NCI-H748 treated with DMSO at 0.1 percent for 48 hours (cell line): ENCODE data around the gene COL15A1.
A peak's percentile ranks its signal among the peaks of the same experiment; 100 is the strongest.
"Not testable (repeated sequence)": the region's sequence is repeated elsewhere in the genome, so short reads cannot be mapped to it uniquely, and the experiment has no call there.

Experiments
- DNase-seq: peaks from one replicate; lab custom pipeline; 2025; lab: John Stamatoyannopoulos, UW

Gene COL15A1

DNA sequence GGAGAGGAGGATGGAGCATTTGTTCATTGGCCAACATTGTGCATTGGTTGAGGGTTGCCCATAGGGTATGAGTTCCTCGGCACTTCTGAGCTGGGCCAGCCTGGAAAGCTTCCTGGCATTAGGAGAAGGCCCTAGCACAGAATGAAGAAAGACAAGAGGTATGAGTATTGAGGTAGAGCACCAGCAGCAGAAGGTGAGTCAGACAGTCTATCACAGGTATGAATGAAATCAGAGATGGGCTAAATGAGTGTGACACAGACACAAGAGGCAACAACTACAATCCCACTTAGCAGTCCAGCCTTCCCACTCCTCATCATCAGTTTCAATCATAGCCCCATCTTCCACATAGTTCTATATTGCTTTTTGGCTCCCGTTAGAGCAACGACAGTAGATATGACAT is 135.8 kb downstream of the COL15A1 start:
- no peak for DNase-seq

GRCh38 chr9:99083051-99083450 is 139.3 kb downstream of the COL15A1 start:
- no peak for DNase-seq

DNA sequence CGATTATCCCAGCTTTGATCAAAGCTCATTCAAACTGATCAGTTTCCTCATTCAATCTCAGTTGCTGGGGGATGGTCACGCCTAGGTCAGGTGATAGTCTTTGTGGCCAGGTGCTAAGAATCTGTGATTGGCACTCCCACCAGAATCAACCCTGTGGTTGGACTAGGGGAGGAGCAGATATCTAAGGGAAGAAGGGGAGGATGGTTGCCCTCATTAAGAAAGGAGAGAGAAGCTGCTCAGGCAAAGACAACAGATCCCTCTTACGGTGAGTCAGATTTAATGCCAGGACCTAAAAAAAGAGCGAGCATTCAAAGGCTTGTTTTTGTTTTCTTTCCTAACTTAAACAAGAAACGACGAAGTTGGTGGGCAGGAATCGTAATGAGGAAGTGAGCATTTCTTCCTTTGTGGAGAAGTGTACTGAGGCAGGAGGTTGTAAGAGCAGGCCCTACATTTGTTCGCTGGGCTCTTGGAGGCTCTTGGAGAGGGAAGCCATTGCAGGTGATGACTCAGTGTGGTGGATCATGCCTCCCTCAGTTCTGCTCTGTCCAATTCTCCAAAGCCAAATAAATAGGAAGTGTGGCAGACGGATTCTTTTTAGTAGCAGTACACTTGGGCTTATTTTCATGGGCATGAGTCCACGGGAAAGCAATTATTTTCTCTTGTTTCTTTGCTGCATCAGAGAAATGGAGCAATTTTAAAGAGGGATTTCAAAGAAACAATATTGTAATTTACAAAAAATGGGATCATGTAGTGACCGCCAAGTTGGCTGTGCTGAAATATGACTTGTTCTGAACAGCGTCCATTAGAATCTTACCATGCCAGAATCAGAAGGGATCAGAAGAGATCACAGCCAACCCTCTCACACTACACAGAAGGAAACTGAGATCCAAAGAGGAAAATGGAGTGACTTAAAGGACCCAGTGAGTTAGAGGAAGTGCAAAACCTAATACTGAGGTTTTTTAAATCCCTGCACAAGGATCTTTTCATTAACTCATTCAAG is 142.5 kb downstream of the COL15A1 start:
- DNase-seq = no peak

DNA sequence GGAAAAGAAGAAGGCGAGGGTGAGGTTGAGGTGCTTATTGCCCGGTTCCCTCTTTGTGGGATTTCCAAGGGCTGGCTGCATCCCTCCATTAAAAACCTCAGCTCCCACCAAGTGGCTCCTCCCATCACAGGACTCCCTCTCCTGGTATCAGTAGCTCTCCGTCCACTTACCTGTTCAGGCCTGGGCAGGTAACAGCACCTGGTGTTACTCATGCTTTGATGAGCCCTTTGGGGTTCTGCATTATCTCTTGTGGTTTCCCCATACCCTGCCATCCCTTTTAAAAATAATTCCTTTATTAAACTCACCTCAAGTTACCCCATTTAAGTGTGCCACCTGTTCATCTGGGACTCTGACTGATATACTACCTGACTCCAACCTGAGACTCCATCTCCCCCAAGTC is 143.8 kb downstream of the COL15A1 start:
- no peak for DNase-seq

DNA sequence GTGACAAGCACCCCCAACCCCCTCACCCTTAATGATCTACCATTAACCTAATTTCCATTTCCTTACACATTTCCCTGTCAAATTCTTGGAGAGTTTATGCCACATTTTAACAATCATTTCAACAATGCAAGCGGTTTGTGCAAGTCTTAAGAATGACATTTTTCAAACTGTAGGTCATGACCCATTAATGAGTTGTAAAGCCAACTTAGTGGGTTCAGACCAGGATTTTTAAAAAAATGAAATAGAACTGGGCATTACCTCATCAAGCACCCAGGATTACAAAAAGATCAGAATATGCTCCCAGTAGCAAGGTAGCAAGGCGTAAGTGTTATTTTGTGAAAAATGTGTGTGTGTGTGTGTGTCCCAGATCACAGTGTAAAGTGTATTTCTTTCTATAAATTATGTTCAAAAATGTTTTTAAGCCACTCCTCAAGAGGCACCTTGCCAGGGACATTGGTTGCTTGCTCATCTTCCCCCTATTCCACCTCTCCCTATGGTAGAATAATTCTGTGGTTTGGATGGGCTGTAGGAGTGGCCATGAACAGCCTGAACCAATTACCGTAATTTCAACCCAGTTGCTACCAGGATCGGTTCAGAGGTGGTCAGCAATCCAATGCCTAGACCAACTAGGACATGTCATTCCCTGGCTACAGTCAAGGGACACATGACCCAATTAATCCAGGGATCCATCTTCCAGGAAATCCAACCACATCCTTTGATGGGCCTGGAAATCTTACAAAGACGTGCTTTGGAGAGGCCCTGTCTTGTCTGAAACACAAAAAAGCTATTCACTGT is 146.8 kb downstream of the COL15A1 start:
- DNase-seq = no peak

- no peak for DNase-seq
These were observed 149.2 kb downstream of the COL15A1 start for GRCh38 chr9:99092643-99093491.

DNA sequence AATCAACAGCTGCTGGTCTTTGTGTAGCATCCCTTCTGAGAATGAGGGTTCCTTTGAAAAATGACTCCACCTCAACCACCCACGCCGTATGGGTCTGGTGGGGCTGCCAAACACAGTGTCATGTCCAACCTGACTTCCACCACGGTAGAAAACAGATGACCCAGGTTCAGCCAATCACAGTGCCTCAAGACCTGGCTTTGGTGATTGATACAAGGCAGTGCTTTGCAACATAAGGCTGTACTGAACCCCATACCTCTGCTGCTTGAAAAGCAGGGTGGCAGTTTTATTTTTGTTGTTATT is 149.7 kb downstream of the COL15A1 start:
- no peak for DNase-seq

DNA sequence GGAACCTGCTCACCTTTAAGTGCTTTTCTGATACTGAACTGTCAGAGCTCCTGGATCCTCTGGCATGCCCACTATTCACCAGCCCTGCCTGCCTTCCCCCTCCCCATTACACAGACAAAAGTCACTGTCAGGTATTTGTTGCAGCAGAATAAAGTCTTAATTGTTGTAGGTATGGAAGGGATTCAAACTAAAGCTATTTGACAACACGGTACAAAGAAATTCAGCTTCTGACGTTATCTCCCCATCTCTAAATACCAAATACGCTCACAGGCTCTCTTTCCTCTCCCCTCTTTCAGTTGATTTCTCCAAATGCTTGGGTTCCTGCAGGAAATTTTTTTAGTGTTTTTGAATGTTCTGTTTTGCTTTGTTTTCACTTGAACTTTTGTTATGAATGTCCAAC is 151.9 kb downstream of the COL15A1 start:
- no peak for DNase-seq

GRCh38 chr9:99096409-99096808 is 152.7 kb downstream of the COL15A1 start:
- no peak for DNase-seq

- DNase-seq = not testable (repeated sequence)
These were observed 156.3 kb downstream of the COL15A1 start for GRCh38 chr9:99099806-99100585.

DNA sequence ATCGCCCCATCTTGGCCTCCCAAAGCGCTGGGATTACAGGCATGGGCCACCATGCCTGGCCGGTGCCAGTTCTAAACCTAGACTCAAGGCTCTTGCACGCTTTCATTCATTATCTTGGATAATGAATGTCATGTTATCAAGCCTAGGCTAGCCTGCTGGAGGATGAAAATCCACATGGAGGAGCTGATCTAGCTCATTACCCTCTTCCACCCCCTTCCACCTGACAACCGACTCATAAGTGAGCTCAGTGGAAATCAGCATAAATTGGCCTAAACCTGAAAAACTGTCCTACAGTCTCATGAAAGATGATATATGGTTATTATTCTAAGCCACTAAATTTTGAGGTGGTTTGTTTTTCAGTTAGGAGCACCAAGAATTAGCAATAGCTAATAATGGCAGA is 157.6 kb downstream of the COL15A1 start:
- no peak for DNase-seq

GRCh38 chr9:99101812-99102211 is 158.1 kb downstream of the COL15A1 start:
- no peak for DNase-seq

- no peak for DNase-seq
These were observed 159.6 kb downstream of the COL15A1 start for GRCh38 chr9:99103054-99103895.

DNA sequence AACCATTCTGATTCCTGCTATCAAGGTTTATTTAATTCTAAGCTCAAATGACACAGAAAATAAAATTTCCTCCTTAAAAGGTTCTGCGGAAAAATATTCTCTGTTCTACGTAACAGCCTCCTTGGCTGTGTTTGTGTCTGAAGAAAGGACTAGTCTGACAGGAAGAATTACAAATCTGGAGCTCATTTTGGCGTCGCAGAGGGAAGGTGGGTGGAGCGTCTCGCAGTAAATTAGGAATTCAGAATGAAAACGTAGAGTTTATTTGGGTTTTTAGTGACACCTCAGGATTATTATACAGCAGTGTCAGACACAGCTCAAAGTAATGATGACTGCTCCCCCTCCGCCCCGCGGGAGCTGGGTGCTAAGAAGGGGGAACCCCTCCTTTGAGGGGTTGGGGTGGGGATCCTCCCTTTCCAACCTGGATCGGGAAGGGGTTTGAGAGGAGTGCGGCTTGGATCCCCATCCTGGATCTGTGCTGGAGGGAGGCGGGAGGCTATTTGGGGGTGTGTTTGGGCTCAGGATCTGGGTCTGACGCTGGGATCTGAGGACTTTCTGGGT is 160.3 kb downstream of the COL15A1 start:
- no peak for DNase-seq

DNA sequence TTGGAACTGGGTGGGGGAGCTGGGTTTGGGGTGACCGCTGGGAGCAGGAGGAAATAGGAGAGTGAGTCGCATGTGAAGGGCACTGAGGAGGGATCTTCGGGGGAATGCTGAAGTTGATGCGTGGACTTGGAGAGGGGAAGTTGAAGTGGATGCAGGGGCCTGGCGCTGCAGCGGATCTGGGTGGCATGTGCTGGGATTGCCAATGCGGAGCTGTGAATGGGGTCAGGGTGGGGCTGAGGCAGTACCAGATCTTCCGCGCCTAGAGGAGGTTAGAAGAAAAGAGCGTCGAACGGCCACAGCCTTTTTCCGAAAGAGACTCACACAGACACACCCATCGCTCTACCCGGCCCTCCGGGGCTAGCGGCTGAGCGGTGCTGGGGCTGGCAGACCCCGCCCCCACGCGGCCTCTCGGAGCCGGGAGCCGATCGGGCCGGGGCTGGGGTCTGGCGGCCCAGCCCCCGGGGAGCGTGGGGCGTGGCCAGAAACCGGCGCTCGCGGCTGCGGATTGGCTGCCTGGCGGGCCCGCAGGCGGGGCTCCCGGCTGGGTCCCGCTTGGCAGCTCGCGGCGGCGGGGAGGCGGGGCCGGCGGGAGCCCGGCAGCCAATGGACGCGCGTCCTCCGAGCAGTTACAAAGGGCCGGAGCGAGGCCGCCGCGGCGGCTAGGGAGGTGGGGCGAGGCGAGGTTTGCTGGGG is 160.9 kb downstream of the COL15A1 start, which contains the start of gene TGFBR1:
TGFBR1 (plus strand) TSS at position 655 of the 693 bp plus-strand sequence. CDS start 93 bp downstream, outside the sequence.
- DNase-seq = peak; percentile 87

DNA sequence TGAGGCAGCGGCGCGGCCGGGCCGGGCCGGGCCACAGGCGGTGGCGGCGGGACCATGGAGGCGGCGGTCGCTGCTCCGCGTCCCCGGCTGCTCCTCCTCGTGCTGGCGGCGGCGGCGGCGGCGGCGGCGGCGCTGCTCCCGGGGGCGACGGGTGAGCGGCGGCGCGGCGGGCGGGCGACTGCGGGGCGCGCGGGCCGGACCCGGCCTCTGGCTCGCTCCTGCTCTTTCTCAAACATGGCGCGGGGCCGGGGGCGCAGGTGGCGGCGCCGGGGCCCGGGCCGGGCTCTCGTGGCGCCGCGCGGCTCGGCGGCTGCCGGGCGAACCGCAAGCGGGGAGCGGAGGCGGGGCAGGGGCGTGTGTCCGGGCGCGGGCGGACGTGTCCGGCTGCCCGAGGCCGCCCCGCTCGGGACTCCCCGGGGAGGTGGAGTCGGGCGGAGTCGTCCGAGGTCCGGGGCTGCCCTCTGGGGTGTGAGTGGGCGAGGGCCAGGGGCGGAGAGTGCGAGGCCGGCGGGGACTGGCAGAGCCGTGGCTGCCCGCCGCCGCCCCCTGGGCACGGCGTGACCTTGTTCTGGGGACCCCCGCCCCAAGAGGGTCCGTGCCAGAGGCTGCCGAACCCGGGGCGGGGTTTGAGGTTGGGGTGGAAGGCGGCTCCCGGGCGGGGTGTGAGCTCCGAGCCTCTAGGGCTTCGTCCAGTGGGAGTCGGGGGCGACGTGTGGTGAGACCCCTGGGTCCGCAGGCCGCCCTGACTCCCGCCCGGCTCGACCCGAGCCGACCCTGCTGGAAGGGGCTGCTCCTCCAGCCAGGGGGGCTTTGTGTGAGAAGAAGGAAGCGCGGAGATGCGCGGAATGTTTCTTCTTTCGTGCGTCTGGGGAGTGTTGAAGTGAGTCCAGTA is 161.7 kb downstream of the COL15A1 start:
- DNase-seq = no peak

DNA sequence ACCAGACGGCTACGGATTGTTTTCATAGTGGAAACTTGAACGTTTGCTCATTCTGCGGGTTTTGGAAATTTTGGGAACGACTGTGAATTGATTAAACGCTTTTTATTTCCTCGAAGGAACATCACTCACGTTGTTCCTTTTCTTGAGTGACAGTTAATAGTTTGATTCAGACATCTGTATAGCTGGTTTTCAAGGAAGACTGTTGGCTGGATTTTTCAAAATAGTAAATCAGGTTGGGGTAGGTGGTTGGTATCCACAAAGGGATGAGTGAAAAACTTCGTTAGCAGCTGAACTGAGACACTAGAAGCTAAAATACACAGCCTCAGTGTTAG is 162.3 kb downstream of the COL15A1 start:
- DNase-seq = no peak

DNA sequence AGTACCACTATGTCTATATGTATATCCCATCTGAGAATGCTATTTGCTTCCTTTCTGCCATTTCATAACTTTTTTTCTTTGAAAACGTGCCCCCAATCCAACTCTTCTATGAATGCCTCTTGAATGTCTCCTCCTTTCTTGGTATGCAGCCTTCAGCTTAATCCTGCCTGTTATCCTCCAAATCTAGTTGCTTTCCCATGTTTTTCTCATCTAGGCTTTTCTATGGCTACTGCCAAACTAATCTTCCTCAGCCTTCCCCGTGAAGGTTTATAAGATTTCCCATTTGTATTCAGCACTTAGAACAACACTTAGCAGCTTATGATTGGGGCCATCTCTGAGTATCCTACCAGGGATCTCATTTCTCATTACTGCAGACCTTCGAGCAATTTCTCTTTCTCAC is 163.7 kb downstream of the COL15A1 start:
- DNase-seq = no peak

DNA sequence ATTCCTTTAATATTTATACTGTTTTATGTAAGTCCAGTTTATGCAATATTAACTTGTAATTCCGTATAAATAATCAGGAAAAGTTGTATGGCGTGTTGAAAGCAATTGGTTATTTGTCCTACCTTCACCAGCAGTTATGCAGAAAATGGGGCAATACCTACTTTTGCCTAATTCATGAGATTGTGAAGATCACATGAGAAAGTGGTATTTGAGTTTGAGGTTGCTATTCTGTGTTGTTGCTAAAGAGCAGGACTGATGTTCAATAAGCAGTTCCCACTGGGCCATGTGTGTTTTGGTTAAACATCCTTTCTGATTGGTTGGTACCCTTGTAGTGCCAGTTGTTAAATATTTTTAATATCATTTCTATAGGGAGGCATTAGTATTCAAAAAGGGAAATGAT is 164.4 kb downstream of the COL15A1 start:
- DNase-seq = no peak
